DND-41 (cell line): Measurements from ENCODE around the gene KRTAP10-12.

ENCODE experiments used
- ATAC-seq: fragments of 200-7000 bp; cut with Tn5 transposase; 3 replicates; pipeline ENCODE4 v1.9.1; 2021; ENCODE audit warnings: low read depth; ENCODE audit not compliant: insufficient read depth
- DNase-seq: peaks from one replicate; pipeline ENCODE4 v3.0.0-alpha.2; 2020
- H2AFZ ChIP-seq: 2 replicates; pipeline ENCODE4 v1.6.0; 2012; ENCODE audit warnings: low read depth, low read length
- H3K27ac ChIP-seq: 2 replicates; pipeline ENCODE4 v1.5.1; 2012; ENCODE audit warnings: low read length, inconsistent platforms
- H3K27me3 ChIP-seq: fragments of 200-600 bp; sonication (generic); 2 replicates; pipeline ENCODE4 v1.6.0; 2012; ENCODE audit warnings: low read length, mild to moderate bottlenecking, inconsistent platforms; ENCODE audit not compliant: insufficient read depth, poor library complexity
- H3K36me3 ChIP-seq: 2 replicates; pipeline ENCODE4 v1.5.1; 2012; ENCODE audit warnings: low read length, inconsistent platforms; ENCODE audit not compliant: insufficient read depth
- H3K4me1 ChIP-seq: 2 replicates; pipeline ENCODE4 v1.5.1; 2012; ENCODE audit warnings: mild to moderate bottlenecking, low read length; ENCODE audit not compliant: insufficient read depth
- H3K4me2 ChIP-seq: 2 replicates; pipeline ENCODE4 v1.6.0; 2012; ENCODE audit warnings: mild to moderate bottlenecking, moderate library complexity, low read length, inconsistent platforms; ENCODE audit not compliant: insufficient read depth
- H3K4me3 ChIP-seq, 2 experiments: fragments of 200-600 bp in 1 of 2; shearing (Covaris generic) in 1 of 2; 2 replicates each; pipeline ENCODE4 v1.5.1; 2012 to 2016; ENCODE audit warnings: inconsistent platforms in 2 of 2, low read length in 2 of 2, mild to moderate bottlenecking in 2 of 2, low read depth in 1 of 2, moderate library complexity in 1 of 2
- H3K79me2 ChIP-seq: 2 replicates; pipeline ENCODE4 v1.6.0; 2012; ENCODE audit warnings: low read length, inconsistent platforms; ENCODE audit not compliant: insufficient read depth
- H3K9ac ChIP-seq: 2 replicates; pipeline ENCODE4 v1.6.0; 2012; ENCODE audit warnings: low read depth, mild to moderate bottlenecking, inconsistent platforms, low read length, moderate library complexity
- H3K9me3 ChIP-seq: 2 replicates; pipeline ENCODE4 v1.5.1; 2012; ENCODE audit warnings: low read length, moderate library complexity, mild to moderate bottlenecking, inconsistent platforms; ENCODE audit not compliant: insufficient read depth, severe bottlenecking
- H4K20me1 ChIP-seq: 2 replicates; pipeline ENCODE4 v1.6.0; 2012; ENCODE audit warnings: low read length; ENCODE audit not compliant: insufficient read depth
- EZH2 ChIP-seq: IDR thresholded peaks from 3 replicates; pipeline ENCODE4 v1.6.1; 2012; ENCODE audit warnings: borderline replicate concordance, low read depth, mild to moderate bottlenecking, moderate library complexity, low read length, inconsistent platforms; ENCODE audit not compliant: severe bottlenecking
- TF ChIP-seq, protein P1 (sequence below): IDR thresholded peaks from 2 replicates; pipeline ENCODE4 v1.5.1; 2012; ENCODE audit warnings: borderline replicate concordance, low read length, moderate library complexity, mild to moderate bottlenecking; ENCODE audit not compliant: poor library complexity, severe bottlenecking; ENCODE audit errors: extremely low read depth

The KRTAP10-12 gene

DNA sequence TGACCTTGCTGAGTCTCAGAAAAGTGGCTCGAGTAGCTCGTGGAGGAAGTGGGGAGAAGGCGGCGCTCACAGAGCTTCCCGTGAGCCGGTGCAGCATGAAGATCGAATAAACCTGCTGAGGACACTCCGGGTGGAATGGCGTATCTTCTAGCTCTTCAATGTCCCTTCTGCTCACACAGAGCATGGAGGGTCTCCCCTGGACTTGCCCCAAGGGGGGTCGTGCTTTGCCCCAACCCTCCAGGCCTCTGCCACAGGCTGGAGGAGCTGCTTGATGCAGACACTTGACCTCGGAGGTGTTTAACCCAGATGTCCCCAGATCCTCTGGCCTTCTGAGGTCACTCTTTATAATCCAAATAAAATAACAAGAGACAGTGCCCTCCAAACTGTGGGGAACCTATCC, 2.2 kb upstream of the KRTAP10-12 start:
- no peaks in the 10 kb centered on the region for H3K4me1 ChIP-seq
- H3K9ac ChIP-seq, result no peak overlapping the region
- no peak overlapping the region for H3K4me3 ChIP-seq
- no peaks in the 10 kb centered on the region; the same call in 1 of the 2 replicates for H4K20me1 ChIP-seq
- no peaks in the 10 kb centered on the region for H3K79me2 ChIP-seq
- no peaks in the 10 kb centered on the region for H3K9me3 ChIP-seq
- no peaks in the 10 kb centered on the region for H3K36me3 ChIP-seq
- DNase-seq (no peak), ATAC-seq (no peak)
- no peak overlapping the region for H3K4me2 ChIP-seq
- H3K27ac ChIP-seq, result no peak overlapping the region
- H3K27me3 ChIP-seq, result peaks cover under 1% of the 10 kb centered on the region
- H2AFZ ChIP-seq, result no peak overlapping the region
- TF ChIP-seq EZH2, result no peak
- TF ChIP-seq, protein P1, sequence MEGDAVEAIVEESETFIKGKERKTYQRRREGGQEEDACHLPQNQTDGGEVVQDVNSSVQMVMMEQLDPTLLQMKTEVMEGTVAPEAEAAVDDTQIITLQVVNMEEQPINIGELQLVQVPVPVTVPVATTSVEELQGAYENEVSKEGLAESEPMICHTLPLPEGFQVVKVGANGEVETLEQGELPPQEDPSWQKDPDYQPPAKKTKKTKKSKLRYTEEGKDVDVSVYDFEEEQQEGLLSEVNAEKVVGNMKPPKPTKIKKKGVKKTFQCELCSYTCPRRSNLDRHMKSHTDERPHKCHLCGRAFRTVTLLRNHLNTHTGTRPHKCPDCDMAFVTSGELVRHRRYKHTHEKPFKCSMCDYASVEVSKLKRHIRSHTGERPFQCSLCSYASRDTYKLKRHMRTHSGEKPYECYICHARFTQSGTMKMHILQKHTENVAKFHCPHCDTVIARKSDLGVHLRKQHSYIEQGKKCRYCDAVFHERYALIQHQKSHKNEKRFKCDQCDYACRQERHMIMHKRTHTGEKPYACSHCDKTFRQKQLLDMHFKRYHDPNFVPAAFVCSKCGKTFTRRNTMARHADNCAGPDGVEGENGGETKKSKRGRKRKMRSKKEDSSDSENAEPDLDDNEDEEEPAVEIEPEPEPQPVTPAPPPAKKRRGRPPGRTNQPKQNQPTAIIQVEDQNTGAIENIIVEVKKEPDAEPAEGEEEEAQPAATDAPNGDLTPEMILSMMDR, result no peak

DNA sequence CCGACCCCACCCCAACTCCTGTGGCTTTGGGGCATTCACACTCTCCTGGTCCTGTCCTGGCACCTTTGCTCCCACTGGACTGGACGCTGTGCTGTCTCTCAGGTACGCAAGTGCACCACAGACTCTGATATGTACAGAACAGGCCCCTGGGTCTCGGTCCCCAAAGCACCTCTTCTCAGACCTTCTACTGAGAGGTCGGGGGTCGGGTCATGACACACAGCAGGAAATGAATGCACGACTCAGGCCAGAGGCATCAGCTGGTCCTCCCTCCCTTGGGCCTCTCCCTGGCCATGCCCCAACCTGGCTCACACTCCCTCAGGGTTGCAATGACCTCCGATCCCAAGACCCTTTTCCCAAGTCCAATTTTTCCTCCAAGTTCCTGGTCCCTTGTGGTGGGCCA, 1.8 kb upstream of the KRTAP10-12 start:
- Histone ChIP-seq H3K36me3 (no peaks in the 10 kb centered on the region), H2AFZ (no peak overlapping the region), H3K27ac (no peak overlapping the region), H3K27me3 (peaks cover 4% of the 10 kb centered on the region), H3K9me3 (no peaks in the 10 kb centered on the region), H3K79me2 (no peaks in the 10 kb centered on the region), H3K9ac (no peak overlapping the region), H3K4me3 (no peak overlapping the region), H3K4me2 (no peak overlapping the region), H3K4me1 (no peaks in the 10 kb centered on the region), H4K20me1 (no peaks in the 10 kb centered on the region; the same call in 1 of the 2 replicates)
- TF ChIP-seq EZH2, result no peak
- TF ChIP-seq, protein P1, result no peak
- DNase-seq, result no peak
- no peak for ATAC-seq

DNA sequence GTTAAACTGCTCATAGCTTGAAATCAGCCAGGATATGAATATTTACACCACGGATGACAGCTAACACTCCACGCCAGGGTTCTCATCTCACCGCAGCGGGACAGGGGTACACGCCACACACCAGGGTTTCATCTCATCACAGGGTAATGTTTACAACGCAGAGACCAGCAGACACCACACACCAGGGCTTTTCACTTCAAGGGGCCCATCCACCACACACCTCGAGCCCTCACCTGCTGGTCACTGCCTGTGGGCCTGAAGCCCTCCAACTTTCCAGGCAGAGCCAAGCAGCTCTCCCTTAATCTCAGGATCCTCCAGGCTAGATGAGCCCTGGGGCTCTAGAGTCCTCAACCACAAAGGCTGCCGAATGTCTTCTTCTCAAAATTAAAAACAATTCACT, 1.3 kb upstream of the KRTAP10-12 start:
- TF ChIP-seq, protein P1, result no peak
- TF ChIP-seq EZH2, result no peak
- no peak overlapping the region for H3K27ac ChIP-seq
- H3K36me3 ChIP-seq, result no peaks in the 10 kb centered on the region
- no peak overlapping the region for H3K9ac ChIP-seq
- no peaks in the 10 kb centered on the region for H3K9me3 ChIP-seq
- no peak overlapping the region for H2AFZ ChIP-seq
- ATAC-seq (no peak), DNase-seq (no peak)
- H3K27me3 ChIP-seq, result peaks cover 5% of the 10 kb centered on the region
- H3K4me3 ChIP-seq, result no peak overlapping the region
- no peak overlapping the region for H3K4me2 ChIP-seq
- no peaks in the 10 kb centered on the region for H3K4me1 ChIP-seq
- H4K20me1 ChIP-seq, result no peaks in the 10 kb centered on the region; the same call in 1 of the 2 replicates
- no peaks in the 10 kb centered on the region for H3K79me2 ChIP-seq

DNA sequence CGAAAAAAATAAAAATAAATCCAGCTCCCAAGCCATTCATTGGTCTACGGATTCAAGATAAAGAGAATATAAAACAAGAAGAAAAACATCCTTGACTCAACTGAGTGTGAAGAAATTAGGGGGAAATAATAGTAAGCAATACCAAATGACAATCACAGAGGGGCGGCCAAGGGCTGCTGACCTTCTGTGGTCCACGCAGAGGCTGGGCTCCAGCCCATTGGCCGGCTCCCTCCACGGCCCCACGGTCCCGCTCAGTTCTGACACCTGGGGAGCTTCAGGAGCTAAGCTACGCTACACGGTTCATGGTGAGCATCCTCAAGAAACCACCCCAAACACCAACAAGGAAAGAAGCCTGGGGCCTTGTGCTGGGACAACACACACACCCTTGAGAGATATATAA, 400 bp upstream of the KRTAP10-12 start:
- DNase-seq, result no peak
- H3K4me3 ChIP-seq, result no peak overlapping the region
- no peaks in the 10 kb centered on the region for H3K36me3 ChIP-seq
- H3K79me2 ChIP-seq, result no peaks in the 10 kb centered on the region
- no peak for ATAC-seq
- no peak overlapping the region for H3K27ac ChIP-seq
- H3K4me2 ChIP-seq, result no peak overlapping the region
- no peaks in the 10 kb centered on the region for H3K4me1 ChIP-seq
- TF ChIP-seq, protein P1, result no peak
- TF ChIP-seq EZH2, result no peak
- no peaks in the 10 kb centered on the region for H3K9me3 ChIP-seq
- H4K20me1 ChIP-seq, result no peaks in the 10 kb centered on the region; the same call in 1 of the 2 replicates
- no peak overlapping the region for H2AFZ ChIP-seq
- peaks cover 10% of the 10 kb centered on the region for H3K27me3 ChIP-seq
- no peak overlapping the region for H3K9ac ChIP-seq
